ENCODE results near the gene GTPBP10.
A peak's percentile ranks its signal among the peaks of the same experiment; 100 is the strongest.

The GTPBP10 gene

DNA sequence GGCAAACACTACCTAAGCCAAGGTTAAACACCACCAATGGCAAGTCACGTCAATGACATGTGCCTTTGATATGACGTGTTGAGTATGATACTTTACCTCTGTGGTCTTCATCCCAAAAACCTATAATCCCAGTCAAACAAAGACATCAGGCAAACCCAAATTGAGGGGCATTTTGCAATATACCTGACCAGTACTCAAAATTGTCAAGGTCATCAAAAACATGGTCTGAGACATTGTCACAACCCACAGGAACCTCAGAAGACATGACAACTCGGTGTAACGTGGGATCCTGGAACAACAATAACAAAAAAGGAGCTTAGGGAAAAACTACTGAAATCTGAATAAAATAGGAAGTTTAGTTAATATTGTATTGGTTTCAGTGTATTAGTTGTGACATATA, 32.6 kb upstream of the GTPBP10 start:
- TF ChIP-seq, protein P1, sequence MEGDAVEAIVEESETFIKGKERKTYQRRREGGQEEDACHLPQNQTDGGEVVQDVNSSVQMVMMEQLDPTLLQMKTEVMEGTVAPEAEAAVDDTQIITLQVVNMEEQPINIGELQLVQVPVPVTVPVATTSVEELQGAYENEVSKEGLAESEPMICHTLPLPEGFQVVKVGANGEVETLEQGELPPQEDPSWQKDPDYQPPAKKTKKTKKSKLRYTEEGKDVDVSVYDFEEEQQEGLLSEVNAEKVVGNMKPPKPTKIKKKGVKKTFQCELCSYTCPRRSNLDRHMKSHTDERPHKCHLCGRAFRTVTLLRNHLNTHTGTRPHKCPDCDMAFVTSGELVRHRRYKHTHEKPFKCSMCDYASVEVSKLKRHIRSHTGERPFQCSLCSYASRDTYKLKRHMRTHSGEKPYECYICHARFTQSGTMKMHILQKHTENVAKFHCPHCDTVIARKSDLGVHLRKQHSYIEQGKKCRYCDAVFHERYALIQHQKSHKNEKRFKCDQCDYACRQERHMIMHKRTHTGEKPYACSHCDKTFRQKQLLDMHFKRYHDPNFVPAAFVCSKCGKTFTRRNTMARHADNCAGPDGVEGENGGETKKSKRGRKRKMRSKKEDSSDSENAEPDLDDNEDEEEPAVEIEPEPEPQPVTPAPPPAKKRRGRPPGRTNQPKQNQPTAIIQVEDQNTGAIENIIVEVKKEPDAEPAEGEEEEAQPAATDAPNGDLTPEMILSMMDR (IDR thresholded peaks at IDR 0.05; ENCODE audit: low read depth, low read length), result no peak
- no peak overlapping the region for H3K4me3 ChIP-seq (replicated peaks in 1 of 2; ENCODE audit: low read depth in 2 of 2, low read length in 2 of 2)
- no peak for DNase-seq (ENCODE audit: low read depth in 2 of 2)

DNA sequence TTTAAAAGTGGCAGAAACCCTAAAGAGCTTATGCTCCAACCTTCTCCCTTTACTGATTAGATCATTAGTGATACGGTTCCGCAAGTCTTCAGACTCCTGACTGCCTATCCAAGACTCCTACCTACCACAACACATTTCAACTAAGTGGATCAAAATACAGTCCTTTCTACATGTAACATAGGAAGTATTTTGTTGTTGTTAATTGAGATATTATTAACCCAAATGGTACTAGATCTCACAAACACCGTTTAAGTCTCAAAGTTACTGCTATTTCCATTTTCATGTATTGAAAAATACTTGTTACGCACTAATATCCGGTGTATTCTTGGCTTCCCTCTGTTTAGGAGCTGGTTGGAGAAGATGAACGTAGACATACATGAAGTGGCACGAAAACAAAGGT, 26.5 kb upstream of the GTPBP10 start:
- no peak for DNase-seq (ENCODE audit: low read depth in 2 of 2)
- TF ChIP-seq, protein P1 (IDR thresholded peaks at IDR 0.05; ENCODE audit: low read depth, low read length), result no peak
- H3K4me3 ChIP-seq (replicated peaks in 1 of 2; ENCODE audit: low read depth in 2 of 2, low read length in 2 of 2), result no peak overlapping the region

DNA sequence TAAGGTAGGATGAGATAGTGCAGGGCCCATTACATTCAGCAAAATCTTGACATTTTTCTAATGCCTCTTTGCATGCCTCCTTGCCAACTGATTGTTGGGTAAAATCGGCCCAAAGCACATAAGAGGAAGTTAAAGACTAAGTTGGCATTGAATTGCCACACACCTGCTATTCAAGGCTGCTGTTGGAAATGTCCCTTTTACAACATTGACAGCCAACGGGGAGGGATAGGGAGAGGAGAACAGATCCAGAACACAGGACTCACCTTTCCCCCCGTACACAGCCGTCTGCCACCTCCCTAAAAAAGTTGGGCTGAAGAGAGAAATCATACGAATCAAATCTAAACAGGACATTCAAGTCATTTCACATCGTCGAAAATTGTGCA, 26.1 kb upstream of the GTPBP10 start:
- H3K4me3 ChIP-seq (replicated peaks in 1 of 2; ENCODE audit: low read depth in 2 of 2, low read length in 2 of 2), result peak overlapping the region; percentile 32 to 44
- TF ChIP-seq, protein P1 (IDR thresholded peaks at IDR 0.05; ENCODE audit: low read depth, low read length), result no peak
- DNase-seq (ENCODE audit: low read depth in 2 of 2), result peak in 1 of 2 donors; percentile 11

DNA sequence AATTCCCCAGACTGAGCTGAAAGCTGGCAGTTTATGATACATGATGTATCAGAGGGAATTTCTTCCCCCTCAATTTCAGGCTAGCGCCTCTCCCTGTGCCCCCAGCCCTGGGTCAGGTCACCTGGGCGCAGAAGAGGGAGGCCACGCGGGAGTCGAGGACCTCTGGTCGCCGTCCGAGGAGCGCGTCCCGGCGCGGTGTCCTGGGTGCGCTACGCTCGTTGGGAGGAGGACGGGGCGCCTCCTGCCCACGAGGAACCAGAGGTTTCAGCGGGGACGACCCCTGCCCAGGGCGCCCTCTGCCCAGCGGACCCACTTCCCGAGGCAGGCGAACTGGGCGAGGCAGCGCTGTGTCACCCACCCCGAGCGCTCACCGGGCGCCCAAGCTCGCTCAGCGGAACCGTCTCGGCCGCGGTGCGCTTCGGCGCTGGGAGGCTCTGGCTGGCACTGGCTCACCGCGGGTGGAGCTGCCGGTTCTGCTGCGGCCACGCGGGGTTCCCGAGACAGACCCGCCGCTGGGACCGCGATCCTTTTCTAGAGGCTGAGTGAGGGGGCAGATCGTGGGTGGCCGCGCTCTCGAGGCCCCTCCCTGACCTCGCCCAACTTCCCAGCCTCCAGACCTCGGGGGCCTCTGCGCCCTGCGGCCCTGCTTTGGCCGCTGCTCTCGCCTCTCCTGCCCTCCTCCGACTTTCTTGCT, 25.6 kb upstream of the GTPBP10 start, which contains the start of gene FAM237B:
FAM237B (minus strand) TSS at position 504 of the 694 bp plus-strand sequence. CDS start 1,556 bp downstream, outside the sequence.
- TF ChIP-seq, protein P1 (IDR thresholded peaks at IDR 0.05; ENCODE audit: low read depth, low read length), result no peak
- DNase-seq (ENCODE audit: low read depth in 2 of 2), result peak; percentile 33 to 42
- H3K4me3 ChIP-seq (replicated peaks in 1 of 2; ENCODE audit: low read depth in 2 of 2, low read length in 2 of 2), result peak within 1 kb of the TSS; percentile 32 to 44

DNA sequence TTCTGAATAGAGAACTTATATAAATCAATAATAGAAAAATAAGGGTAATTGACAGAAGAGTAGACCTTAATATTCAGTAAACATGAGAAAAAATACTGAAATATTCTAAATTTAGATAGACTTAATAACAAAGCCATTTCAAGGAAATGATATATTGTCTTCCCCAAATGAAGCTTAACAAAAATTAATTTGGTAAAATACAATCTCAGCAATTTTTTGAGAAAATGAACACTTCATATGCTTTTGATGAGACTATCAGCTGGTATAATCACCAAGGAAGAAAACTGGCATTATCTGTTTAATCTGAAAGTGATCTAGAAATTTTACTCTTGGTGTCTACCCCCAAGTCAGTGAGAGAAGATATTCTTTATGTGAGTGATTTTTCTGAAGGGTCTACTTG, 23.7 kb upstream of the GTPBP10 start:
- no peak for DNase-seq (ENCODE audit: low read depth in 2 of 2)
- TF ChIP-seq, protein P1 (IDR thresholded peaks at IDR 0.05; ENCODE audit: low read depth, low read length), result no peak
- no peak overlapping the region for H3K4me3 ChIP-seq (replicated peaks in 1 of 2; ENCODE audit: low read depth in 2 of 2, low read length in 2 of 2)

DNA sequence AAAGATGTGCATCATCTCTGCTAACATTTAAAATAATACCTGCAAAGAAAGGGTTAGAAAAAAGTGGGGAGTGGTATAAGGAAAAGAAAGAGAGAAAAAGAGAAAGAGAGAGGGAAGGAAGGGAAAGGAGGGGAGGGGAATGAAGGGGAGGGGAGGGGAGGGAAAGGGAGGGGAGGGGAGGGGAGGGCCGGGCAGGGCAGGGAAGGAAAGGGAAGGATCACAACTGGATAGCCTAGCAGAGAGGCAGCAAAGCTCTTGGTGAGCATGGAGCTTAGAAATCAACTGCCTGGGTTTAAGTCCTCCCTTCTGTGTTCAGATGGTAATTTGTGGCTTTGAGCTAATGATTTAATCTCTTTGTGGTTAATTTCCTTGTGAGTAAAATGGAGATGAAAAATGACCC, 20.0 kb upstream of the GTPBP10 start:
- H3K4me3 ChIP-seq (replicated peaks in 1 of 2; ENCODE audit: low read depth in 2 of 2, low read length in 2 of 2), result no peak overlapping the region
- TF ChIP-seq, protein P1 (IDR thresholded peaks at IDR 0.05; ENCODE audit: low read depth, low read length), result no peak
- DNase-seq (ENCODE audit: low read depth in 2 of 2), result no peak

All from cardiac fibroblast (primary cell).